GM12801 (cell line): Measurements from ENCODE around the gene HYPK.

Experiments used
- CTCF ChIP-seq: IDR thresholded peaks from one replicate; pipeline ENCODE4 v1.5.1; 2011; ENCODE audit warnings: control low read depth; ENCODE audit not compliant: insufficient read length; ENCODE audit errors: extremely low read depth

Gene HYPK

GRCh38 chr15:43826029-43826507, 25.7 kb downstream of the HYPK start:
- no peak for TF ChIP-seq CTCF

GRCh38 chr15:43826508-43827341, 26.3 kb downstream of the HYPK start, which contains the start of gene WDR76:
TSS of gene WDR76 (plus strand) at chr15:43827002. CDS start at chr15:43827033, 31 bp downstream.
- TF ChIP-seq CTCF: no peak

- no peak for TF ChIP-seq CTCF
Observed at GRCh38 chr15:43828061-43828657, 27.8 kb downstream of the HYPK start.

GRCh38 chr15:43845421-43845820, 45.0 kb downstream of the HYPK start:
- no peak for TF ChIP-seq CTCF

GRCh38 chr15:43851251-43851650, 50.9 kb downstream of the HYPK start:
- TF ChIP-seq CTCF: no peak

GRCh38 chr15:43852607-43853006, 52.2 kb downstream of the HYPK start:
- no peak for TF ChIP-seq CTCF
